Head of caudate nucleus (tissue), 42 donors: ENCODE measurements around the gene PPP2R5A.

Experiments used
- DNase-seq, 42 donors: peaks; one replicate each; pipeline versions ENCODE4 v3.0.0 to v3.0.0-alpha.2; 2020 to 2021; ENCODE audit warnings: mixed read lengths in 7 of 42
- intact Hi-C: fragments of 100-400 bp; cut with DNase I; formaldehyde crosslinking; loops from one replicate; pipeline ENCODE4 v1.15.0; 2022

Gene PPP2R5A

DNA sequence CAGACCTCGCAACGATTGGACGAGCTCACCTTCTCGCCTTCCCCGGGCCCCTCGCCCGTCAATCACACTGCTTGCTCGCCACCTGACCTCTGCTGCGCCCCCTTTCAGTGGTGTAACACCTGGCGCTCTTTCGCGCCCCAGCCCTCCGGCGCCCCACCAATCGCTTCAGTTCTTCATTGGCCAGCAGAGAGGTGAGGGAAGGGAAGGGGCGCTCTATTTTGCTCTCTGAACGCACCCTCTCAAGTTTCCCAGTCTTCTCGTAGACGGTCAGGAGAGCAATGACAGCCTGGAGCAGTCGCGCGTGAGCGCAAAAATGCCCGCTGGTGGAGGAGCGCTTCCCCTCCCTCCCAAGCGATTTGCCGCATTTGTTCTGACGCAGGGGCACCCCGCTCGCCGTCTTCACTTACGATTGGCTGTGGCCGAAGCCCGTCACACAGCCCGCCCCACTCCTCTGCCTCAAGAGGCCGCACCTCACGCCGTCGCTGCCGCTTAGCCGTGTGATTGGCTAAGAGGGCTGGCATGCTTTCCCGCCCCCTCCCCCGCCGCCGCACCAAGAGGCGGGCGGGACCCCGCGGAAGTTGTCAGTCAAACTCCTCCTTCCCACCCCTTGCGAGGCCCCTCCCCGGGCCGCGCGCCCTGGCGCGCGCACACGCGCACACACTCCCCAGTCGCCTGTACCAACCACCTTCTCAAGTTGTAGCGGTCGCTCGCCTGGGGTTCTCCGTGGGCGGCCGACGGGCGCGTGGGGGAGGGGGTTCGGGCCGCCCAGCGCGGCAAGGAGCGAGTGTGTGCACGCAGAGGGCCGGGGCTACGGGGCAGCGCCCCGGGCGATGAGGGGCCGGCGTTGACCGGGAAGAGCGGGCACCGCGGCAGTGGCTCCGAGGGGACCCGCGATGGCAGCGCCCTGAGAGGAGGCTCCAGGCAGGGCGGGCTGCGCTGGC lies at the start of gene PPP2R5A:
Gene PPP2R5A, plus strand, starts transcription at position 667 of the 941 bp plus-strand sequence. CDS start 701 bp downstream, outside the sequence.
- intact Hi-C loops, result loop anchor here (5.0 to 10.0 kb wide), 3 partner anchors 170 to 320 kb away; partner anchors contain the start of gene ATF3
- peak; percentile 97 to 100 (median 99) for DNase-seq

- DNase-seq, result no peak
- intact Hi-C loops, result no loop called here
Observed at GRCh38 chr1:212235857-212236256, 49.4 kb upstream of the PPP2R5A start.

- intact Hi-C loops, result no loop called here
- no peak for DNase-seq
Observed at GRCh38 chr1:212236664-212237220, 48.5 kb upstream of the PPP2R5A start.

GRCh38 chr1:212237651-212238050 lies 47.6 kb upstream of the PPP2R5A start:
- no peak for DNase-seq

GRCh38 chr1:212238552-212238951 lies 46.7 kb upstream of the PPP2R5A start:
- intact Hi-C loops, result no loop called here
- DNase-seq, result peak in 24 of 42 donors; percentile 10 to 72 (median 29)

More at GRCh38 chr1:212237651-212238050, 47.6 kb upstream of the PPP2R5A start:
- intact Hi-C loops, result no loop called here

DNA sequence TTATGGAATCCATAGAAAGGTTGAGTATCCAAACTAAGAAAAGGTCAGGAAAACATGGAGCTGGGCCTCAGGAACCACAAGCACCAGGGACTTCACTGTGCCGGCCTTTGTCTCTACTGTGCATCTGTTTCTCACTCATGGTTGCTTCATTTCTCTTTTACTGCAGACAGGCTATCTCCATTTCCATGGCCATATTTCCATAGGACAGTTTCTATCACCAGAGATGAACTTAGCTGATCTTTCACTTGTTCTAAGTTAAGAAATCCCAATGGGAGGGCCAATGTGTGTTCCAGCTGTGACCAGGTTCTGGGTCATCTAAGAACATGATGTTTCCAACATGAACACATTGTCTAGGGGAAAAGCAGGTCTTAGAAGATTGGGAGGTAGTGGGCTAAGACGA lies 43.7 kb upstream of the PPP2R5A start:
- intact Hi-C loops, result no loop called here
- no peak for DNase-seq

DNA sequence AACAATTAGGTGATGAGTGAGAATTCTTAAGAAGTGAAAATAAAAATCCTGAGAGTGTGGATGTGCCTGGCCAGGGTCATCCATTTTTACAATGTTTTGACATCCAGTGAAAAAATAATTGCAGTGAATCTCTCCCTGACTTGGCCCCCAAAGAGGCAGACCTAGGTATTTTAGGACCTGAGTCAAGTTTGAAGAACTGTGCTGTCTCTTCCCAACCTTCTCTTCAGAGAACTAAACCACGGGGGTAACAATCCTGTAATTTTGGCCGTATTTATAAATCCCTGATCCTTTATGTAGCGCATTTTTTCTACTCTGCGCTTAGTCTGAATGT lies 43.3 kb upstream of the PPP2R5A start:
- intact Hi-C loops, result no loop called here

GRCh38 chr1:212242288-212242984 lies 42.8 kb upstream of the PPP2R5A start:
- peak in 9 of 42 donors; percentile 4 to 53 (median 22) for DNase-seq
- intact Hi-C loops, result no loop called here

More for the DNA sequence above, 43.3 kb upstream of the PPP2R5A start:
- no peak for DNase-seq

DNA sequence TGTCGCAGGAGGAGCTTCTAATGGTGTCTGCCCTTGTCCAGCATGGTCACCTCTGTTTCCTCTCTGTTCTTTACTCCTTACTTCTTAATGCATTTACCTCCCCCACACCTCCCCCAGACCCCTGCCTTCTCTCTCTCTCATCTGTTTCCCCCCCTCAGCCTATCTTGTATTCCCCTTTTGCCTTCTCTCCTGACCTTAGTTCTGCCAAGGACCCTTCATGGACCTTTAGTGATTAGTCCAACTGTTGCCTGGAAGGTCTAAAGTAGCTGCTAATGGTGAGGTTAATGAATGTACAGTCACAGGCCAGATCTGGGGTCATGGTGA lies 42.3 kb upstream of the PPP2R5A start:
- intact Hi-C loops, result no loop called here
- DNase-seq, result no peak

DNA sequence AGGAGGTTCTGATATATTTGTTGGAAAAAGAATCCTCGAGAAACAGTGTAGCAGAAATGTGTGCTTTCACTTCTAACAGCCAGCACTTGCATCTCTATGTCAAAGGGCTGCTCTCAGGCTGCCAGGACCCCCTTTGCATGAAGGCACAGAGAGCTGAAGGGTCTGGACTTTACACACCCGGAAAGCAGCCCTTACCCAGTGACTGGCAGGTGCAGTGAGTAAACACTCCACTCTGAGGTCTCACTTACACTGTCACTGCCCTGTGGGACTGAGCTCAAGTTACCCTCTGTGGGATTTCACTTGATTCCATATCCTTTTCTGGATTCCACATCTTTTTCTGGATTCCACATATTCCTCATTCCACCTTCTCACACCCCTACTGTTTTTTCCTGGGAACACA lies 40.8 kb upstream of the PPP2R5A start:
- intact Hi-C loops, result no loop called here
- no peak for DNase-seq

GRCh38 chr1:212247179-212247721 lies 38.0 kb upstream of the PPP2R5A start:
- intact Hi-C loops, result no loop called here

DNA sequence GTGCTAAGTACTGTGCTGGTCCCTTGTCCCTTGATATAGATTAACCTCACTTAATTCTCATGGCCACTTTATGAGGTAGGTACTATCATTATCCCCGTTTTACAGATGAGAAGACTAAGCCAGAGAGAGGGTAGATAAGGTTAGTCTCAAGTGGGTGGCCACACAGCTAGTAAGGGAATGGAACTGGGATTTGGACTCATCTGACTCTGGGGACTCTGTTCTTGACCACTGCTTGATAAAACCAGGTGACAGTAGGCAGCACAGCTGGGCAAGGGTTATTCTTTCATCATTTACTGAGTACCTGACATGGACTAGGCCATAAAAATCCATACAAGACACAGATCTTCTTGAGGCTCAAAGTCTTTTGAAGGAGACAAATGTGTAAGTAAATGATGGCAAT lies 37.2 kb upstream of the PPP2R5A start:
- intact Hi-C loops, result no loop called here
- DNase-seq, result no peak

More at GRCh38 chr1:212247179-212247721, 38.0 kb upstream of the PPP2R5A start:
- DNase-seq, result no peak

GRCh38 chr1:212254853-212255363 lies 30.3 kb upstream of the PPP2R5A start:
- intact Hi-C loops, result no loop called here

DNA sequence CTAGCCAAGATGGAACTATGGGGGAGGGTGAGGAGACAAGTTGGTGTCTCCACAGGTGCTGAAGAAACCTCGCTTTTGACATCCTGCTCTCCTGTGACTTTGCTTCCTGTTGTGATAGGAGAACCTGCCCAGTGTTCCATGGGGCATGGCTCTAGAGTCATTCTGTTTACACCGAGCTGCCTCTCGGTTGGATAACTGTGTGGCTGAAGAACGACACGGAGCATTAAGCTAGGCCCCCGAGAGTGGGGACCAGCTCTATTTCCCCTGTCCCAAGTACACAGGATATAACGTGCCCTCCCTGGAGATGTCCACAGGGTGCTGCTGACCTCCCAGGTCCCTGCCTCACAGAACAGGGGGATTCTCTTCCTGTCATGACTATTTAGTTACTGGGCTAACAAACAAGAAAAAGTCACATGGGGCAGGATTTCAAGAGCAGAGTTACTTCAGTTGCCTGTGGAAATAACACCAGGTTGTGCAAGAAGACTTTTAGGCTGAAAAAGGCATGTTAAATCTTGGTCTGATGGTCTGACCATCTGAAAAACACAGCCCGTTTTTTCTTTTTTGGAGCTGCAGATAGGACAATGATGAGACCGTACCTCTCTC lies 29.4 kb upstream of the PPP2R5A start:
- intact Hi-C loops, result no loop called here
- DNase-seq, result no peak

More at GRCh38 chr1:212254853-212255363, 30.3 kb upstream of the PPP2R5A start:
- no peak for DNase-seq

- intact Hi-C loops, result no loop called here
- DNase-seq, result peak in 1 of 42 donors; percentile 22
Observed at GRCh38 chr1:212256369-212256768, 28.8 kb upstream of the PPP2R5A start.

- DNase-seq, result no peak
- intact Hi-C loops, result no loop called here
Observed at GRCh38 chr1:212257157-212257556, 28.1 kb upstream of the PPP2R5A start.

DNA sequence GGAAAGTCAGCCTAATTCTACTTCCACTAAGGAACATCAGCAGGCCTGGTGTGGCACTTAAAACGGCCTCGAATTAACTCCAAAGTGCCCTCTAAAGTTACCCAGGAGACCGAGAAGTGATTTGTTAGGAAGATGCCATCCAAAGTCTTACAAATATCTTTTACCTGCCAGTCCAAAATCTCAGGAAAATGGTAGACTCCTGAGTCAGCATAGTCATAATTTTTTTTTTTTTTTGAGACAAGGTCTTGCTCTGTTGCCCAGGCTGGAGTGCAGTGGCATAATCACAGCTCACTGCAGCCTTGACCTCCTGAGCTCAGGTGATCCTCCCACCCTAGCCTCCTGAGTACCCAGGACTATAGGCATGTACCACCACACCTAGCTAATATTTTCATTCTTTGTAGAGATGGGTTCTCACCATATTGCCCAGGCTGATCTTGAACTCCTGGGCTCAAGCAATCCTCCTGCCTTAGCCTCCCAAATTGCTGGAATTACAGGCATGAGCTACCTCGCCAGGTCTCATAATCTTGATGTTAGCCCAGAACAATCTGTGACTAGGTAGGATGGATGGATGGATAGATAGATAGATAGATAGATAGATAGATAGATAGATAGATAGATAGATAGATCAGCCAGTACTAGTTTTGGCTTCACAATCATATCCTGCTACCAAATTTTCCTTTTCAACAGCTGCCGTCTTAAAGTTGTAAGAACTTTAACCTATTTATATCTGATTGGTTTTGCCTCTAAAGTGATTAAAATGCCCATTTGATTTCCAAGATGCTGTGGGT lies 25.3 kb upstream of the PPP2R5A start:
- DNase-seq, result no peak
- intact Hi-C loops, result no loop called here
